ENCODE measurements around the gene ATP9B. TPM values are rescaled to one million over a fixed set of nuclear protein-coding genes. Genes with fewer than 3 reads are reported as not detected.

Gene ATP9B
- total RNA-seq, 1 donor from 2014 or later: 37.3 TPM

- Mint-ChIP-seq H3K4me3 (ENCODE audit: unreplicated experiment) (peak overlapping the region; percentile 66), H3K36me3 (ENCODE audit: low read depth, unreplicated experiment) (peaks cover 24% of the 10 kb centered on the region), H3K27ac (ENCODE audit: unreplicated experiment) (peak overlapping the region; percentile 77), H3K4me1 (ENCODE audit: unreplicated experiment) (peaks cover 18% of the 10 kb centered on the region), H3K27me3 (ENCODE audit: unreplicated experiment) (peaks cover 8% of the 10 kb centered on the region), H3K9me3 (ENCODE audit: unreplicated experiment) (no peaks in the 10 kb centered on the region)
- TF ChIP-seq, protein P1, sequence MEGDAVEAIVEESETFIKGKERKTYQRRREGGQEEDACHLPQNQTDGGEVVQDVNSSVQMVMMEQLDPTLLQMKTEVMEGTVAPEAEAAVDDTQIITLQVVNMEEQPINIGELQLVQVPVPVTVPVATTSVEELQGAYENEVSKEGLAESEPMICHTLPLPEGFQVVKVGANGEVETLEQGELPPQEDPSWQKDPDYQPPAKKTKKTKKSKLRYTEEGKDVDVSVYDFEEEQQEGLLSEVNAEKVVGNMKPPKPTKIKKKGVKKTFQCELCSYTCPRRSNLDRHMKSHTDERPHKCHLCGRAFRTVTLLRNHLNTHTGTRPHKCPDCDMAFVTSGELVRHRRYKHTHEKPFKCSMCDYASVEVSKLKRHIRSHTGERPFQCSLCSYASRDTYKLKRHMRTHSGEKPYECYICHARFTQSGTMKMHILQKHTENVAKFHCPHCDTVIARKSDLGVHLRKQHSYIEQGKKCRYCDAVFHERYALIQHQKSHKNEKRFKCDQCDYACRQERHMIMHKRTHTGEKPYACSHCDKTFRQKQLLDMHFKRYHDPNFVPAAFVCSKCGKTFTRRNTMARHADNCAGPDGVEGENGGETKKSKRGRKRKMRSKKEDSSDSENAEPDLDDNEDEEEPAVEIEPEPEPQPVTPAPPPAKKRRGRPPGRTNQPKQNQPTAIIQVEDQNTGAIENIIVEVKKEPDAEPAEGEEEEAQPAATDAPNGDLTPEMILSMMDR (IDR thresholded peaks at IDR 0.05; ENCODE audit: unreplicated experiment): no peak
- no peak for DNase-seq (ENCODE audit: low spot score)
Measured at GRCh38 chr18:79368681-79369080, 299.5 kb downstream of the ATP9B start.

DNA sequence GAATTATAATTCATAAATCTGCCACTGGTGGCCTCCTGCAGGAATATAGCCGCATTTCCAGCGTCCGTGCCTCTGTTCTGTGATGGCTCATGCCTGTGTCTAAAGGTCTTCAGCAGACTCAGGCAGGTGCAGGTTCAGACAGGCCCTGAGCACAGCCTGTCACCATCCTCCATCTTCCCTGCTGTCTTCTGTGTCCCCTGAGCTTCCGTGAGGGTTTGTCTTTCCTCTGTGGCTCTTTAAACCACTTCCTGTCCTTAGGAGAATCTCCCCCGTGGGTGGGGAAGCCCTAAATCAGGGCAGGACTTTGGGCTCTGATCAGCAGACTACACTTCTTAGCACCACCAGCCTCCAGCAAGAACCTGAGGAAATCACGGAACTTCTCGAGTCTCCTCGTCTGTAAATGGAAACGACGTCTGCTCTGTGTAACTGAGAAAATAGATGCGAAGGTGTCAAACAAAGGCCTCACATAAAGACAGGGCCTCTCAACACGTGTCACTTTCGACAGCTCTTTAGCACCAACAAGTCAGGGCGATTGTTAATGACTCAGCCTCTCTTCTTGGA is 302.4 kb downstream of the ATP9B start:
- H3K9me3 Mint-ChIP-seq (ENCODE audit: unreplicated experiment): no peaks in the 10 kb centered on the region
- H3K4me1 Mint-ChIP-seq (ENCODE audit: unreplicated experiment): peaks cover 14% of the 10 kb centered on the region
- DNase-seq (ENCODE audit: low spot score): no peak
- H3K27ac Mint-ChIP-seq (ENCODE audit: unreplicated experiment): no peak overlapping the region
- no peak overlapping the region for H3K4me3 Mint-ChIP-seq (ENCODE audit: unreplicated experiment)
- H3K27me3 Mint-ChIP-seq (ENCODE audit: unreplicated experiment): peaks cover 3% of the 10 kb centered on the region
- TF ChIP-seq, protein P1 (IDR thresholded peaks at IDR 0.05; ENCODE audit: unreplicated experiment): no peak
- peaks cover 17% of the 10 kb centered on the region for H3K36me3 Mint-ChIP-seq (ENCODE audit: low read depth, unreplicated experiment)

- Mint-ChIP-seq H3K4me3 (ENCODE audit: unreplicated experiment) (no peak overlapping the region), H3K9me3 (ENCODE audit: unreplicated experiment) (no peaks in the 10 kb centered on the region), H3K36me3 (ENCODE audit: low read depth, unreplicated experiment) (peaks cover 16% of the 10 kb centered on the region), H3K4me1 (ENCODE audit: unreplicated experiment) (peaks cover 14% of the 10 kb centered on the region), H3K27ac (ENCODE audit: unreplicated experiment) (no peak overlapping the region), H3K27me3 (ENCODE audit: unreplicated experiment) (peaks cover 3% of the 10 kb centered on the region)
- no peak for DNase-seq (ENCODE audit: low spot score)
- TF ChIP-seq, protein P1 (IDR thresholded peaks at IDR 0.05; ENCODE audit: unreplicated experiment): no peak
Measured at GRCh38 chr18:79372461-79372860, 303.3 kb downstream of the ATP9B start.

DNA sequence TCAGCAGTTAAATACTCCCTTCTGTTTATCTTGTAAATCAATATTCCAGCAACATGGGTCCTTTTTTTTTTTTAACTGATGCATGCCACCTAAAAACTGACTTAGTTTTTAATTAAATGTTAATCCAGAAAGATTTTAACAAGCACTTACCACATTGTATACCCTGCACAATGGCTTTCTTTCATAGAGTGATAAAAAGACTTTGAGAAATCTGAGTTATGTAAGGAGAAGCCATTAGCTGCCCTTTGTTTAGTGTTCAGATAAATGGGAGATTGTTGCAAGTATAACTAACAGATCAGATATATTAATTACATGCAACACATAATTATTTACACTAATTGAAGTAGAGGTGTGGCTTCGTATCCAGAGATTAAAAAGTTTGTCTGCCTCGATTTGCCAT is 303.8 kb downstream of the ATP9B start:
- no peaks in the 10 kb centered on the region for H3K9me3 Mint-ChIP-seq (ENCODE audit: unreplicated experiment)
- no peak for DNase-seq (ENCODE audit: low spot score)
- H3K4me1 Mint-ChIP-seq (ENCODE audit: unreplicated experiment): peaks cover 14% of the 10 kb centered on the region
- H3K36me3 Mint-ChIP-seq (ENCODE audit: low read depth, unreplicated experiment): peaks cover 16% of the 10 kb centered on the region
- H3K27me3 Mint-ChIP-seq (ENCODE audit: unreplicated experiment): peaks cover 3% of the 10 kb centered on the region
- no peak overlapping the region for H3K27ac Mint-ChIP-seq (ENCODE audit: unreplicated experiment)
- no peak overlapping the region for H3K4me3 Mint-ChIP-seq (ENCODE audit: unreplicated experiment)
- TF ChIP-seq, protein P1 (IDR thresholded peaks at IDR 0.05; ENCODE audit: unreplicated experiment): no peak

GRCh38 chr18:79373736-79374135 is 304.5 kb downstream of the ATP9B start:
- Mint-ChIP-seq H3K27ac (ENCODE audit: unreplicated experiment) (no peak overlapping the region), H3K4me3 (ENCODE audit: unreplicated experiment) (no peak overlapping the region), H3K27me3 (ENCODE audit: unreplicated experiment) (peaks cover 3% of the 10 kb centered on the region)

More at GRCh38 chr18:79373736-79374135, 304.5 kb downstream of the ATP9B start:
- Mint-ChIP-seq H3K36me3 (ENCODE audit: low read depth, unreplicated experiment) (peaks cover 16% of the 10 kb centered on the region), H3K9me3 (ENCODE audit: unreplicated experiment) (no peaks in the 10 kb centered on the region), H3K4me1 (ENCODE audit: unreplicated experiment) (peaks cover 10% of the 10 kb centered on the region)
- DNase-seq (ENCODE audit: low spot score): no peak
- TF ChIP-seq, protein P1 (IDR thresholded peaks at IDR 0.05; ENCODE audit: unreplicated experiment): no peak

Measured in endothelial cell (in vitro differentiated cells).